ENCODE measurements around the gene KIAA1614.

The KIAA1614 gene

DNA sequence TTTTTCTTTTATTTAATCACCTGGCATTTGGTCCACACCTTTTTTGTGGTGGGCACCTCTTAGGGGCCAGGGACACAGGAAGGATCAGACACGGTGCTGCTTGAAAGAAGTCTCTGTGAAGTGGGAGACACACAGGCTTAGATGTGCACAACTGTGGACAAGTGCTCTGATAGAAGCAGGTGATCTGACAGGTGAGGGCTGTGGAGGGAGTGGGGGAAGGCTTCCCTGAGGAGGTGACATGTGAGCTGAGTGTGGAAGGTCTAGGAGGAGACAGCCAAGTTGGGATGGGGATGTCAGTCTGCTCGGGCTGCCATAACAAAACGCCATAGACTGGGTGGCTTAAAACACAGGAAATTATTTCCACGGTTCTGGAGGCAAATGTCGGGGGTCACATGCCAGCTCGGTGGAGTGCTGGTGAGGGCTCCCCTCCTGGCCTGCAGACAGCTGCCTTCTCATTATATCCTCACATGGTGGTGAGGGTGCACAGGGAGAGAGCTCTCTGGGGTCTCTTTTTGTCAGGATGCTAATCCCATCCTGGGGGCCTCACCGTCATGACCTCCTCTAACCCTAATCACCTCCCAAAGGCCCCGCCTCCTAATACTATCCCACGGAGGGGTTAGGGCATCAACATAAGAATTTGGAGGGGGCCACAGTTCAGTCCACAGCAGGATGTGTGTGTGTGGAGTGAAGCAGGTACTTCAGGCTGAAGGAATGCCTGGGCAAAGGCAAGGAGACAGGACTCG, 5.2 kb upstream of the KIAA1614 start:
- DNase-seq, result no peak

DNA sequence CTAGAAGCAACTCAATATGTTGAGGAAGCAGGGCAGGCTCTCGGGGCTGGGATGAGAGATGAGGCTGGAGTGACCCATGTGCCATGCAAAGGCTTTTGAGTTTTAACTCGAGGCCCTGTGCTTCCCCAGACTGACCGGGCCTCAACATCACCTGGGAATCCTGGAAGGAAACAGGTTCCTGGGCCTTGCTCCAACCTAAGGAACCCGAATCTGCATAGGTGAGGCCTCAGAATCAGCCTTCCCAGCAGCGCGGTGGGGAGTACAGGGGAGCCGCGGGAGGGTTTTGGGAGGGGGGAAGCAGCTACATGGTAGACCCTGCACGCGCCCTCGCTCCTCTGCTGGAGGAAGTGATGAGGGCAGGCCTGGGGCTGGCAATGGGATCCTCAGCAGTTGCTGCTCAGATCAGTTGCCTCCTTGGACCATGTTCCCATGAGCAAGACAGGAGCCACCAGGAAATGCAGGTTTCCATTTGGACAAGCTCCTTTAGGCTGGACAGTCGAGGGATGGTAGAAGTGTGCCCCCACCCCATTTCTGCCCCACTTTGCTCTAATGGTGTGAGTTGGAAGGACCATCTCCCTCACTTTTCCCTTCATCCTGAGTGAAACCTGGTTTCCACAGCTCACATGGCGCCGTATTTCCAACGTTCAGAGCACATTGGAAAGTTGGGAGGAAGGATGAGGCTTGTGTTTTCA, 4.5 kb upstream of the KIAA1614 start:
- no peak for DNase-seq

DNA sequence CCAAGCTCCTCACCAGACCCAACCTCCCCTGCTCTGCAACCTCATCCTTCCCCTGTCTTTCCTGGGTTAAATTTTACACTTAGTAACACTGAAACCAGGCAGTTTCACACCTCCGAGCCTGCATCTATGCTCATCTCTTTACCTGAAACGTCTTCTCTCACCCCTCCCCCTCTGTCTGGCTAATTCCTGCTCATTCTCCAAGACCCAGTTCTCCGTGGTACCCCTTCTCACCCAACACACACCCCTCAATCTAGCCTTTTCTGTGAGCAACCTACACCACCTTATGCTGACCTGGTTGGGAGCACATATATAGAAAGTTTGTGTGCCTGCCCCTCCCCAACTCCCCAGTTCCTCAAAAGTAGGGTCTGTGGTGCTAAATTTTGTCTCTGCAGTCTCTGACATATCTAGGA, 3.7 kb upstream of the KIAA1614 start:
- no peak for DNase-seq

DNA sequence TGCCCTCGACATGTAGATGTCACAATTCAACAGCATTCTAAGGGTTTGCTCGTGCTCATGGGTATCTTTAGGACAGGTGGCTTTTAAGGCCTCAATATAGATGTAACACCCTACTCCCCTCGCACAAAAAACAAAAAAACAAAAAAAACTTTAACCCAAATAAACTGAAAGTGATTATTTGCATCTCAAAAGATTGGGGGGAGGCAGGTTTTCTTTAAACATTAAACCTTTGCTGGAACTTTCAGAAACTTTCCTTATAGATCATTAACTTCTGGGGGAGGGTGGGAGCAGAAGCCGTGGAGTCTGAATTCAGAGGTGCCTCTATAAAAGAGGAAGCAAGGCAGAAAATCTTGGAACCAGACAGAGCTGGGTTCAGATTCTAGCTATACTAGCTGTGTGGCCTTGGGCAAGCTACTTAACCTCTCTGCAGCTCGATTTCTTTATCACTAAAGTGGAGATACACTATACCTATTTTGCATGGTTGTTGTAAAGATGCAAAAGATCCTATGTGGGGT, 3.2 kb upstream of the KIAA1614 start:
- no peak for DNase-seq

DNA sequence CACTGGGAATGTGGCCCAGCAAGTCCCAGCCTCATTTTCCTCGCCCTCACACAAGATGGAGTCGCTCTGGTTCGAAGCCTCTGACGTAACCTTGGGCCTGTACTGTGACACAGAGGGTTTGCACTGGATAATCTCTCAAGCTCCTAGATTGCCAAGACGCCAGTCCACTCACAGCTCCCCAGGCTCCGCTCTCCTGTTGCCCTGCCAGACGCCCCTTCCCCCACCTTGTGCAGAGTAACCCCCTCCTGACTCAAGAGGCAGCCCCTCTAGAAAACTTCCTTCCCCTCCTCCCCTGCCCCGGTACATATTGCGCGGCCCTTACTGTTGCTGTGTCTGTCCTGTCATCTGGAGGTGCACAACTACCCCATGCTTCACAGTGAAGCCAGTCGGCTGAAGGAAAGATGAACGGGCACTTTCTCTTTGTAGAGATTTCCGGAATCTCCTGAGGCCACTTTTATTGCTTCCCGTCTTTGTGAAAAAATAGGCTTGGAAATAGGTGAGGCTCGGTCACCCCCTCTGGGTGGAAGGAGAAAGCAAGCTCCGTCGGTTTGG, 981 bp upstream of the KIAA1614 start:
- DNase-seq, result peak; percentile 47

DNA sequence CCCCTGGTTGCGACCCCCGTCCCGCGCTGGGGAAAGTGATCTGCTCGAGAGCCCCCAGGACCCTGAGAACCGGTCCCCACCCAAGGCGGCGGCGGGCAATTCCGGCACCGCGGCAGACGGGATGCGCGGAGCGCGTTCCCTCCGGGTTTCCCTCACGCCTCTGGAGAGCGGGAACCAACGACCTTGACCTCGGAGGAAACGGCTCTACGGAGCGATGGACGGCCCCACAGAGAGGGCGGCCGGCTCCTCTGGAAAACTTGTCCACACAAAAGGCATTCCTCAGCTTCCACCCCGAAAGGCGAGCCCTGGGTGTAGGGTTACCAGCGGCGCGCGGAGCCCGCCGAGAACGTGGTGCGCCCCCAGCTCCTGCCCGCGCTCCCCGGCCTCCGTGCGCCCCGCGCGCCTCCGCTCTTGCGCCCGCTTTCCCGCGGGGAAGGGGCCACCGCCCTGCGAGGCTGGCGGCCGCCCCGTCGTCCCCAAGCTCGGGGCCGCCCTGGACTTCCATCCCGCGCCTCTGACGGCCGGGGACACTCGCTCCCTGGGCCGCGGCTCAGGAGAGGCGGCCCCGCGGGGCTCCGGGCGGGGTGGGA, 391 bp upstream of the KIAA1614 start:
- peak; percentile 57 for DNase-seq

DNA sequence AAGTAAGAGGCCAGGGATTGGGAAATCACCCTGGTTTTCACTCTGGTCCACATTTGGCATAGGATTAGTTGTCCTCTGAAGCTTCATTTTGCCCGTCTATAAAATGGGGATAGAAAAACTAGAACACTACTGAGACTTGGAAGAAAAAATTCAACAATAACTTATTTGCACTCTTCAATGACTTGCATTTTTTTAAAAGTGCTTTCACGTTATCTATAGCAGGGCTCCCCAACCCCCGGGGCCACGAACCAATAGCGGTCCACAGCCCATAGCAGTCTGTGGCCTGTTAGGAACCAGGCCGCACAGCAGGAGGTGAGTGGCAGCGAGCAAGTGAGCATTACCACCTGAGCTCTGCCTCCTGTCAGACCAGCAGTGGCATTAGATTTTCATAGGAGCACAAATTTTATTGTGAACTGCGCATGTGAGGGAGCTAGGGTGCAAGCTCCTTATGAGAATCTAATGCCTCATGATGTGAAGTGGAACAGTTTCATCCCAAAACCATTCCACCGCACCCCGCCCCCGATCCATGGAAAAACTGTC, 2.8 kb downstream of the KIAA1614 start:
- no peak for DNase-seq

DNA sequence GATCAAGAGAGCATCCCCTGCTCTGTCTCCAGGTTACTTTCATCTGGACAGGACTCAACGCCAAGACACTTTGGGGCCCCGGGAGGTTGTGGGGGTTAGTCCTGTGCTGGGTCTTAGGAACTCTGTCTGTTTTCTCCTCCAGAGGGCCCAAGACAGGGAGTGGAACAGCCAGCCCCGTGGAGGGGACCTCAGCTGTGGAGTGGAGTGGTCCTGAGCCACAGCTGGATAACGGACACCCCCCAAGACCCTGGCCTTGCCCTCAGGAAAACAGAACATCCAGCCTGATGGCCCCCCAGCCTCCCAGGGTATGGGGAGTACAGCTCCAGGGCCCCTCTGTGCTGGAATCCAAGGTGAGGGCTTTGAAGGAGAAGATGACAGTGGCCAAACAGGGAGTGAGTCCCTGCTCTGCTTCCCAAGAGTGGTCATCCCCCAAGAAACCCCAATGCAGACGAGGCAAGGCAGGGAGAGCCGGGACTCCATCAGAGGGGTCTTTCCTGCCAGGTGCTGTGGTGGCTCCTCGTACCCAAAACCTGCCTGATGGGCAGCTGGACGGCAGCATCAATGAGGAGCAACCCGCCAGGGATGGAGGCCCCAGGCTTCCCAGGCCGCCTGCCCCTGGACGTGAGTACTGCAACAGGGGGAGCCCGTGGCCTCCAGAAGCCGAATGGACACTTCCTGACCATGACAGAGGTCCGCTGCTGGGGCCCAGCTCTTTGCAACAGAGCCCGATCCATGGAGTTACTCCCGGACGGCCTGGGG, 3.5 kb downstream of the KIAA1614 start:
- no peak for DNase-seq

DNA sequence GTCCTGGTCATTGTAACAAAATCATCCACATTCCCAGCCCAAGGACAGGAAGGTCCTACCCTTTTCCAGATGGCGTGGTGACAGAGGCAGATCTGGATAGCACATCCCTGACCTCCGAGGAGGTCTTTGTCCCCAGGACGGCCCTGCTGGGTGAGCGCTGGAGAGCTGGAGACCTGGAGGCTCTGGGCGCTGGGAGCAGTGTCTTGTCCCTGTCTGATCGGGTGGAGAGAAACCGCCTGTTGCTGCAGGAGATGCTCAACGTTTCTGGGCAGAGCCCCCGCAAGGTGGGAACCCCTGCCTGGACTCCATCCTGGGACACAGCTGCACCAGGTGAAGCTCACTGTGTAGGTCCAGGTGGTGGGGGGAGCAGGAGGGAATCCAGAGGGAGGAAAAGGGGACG, 4.1 kb downstream of the KIAA1614 start:
- no peak for DNase-seq

DNA sequence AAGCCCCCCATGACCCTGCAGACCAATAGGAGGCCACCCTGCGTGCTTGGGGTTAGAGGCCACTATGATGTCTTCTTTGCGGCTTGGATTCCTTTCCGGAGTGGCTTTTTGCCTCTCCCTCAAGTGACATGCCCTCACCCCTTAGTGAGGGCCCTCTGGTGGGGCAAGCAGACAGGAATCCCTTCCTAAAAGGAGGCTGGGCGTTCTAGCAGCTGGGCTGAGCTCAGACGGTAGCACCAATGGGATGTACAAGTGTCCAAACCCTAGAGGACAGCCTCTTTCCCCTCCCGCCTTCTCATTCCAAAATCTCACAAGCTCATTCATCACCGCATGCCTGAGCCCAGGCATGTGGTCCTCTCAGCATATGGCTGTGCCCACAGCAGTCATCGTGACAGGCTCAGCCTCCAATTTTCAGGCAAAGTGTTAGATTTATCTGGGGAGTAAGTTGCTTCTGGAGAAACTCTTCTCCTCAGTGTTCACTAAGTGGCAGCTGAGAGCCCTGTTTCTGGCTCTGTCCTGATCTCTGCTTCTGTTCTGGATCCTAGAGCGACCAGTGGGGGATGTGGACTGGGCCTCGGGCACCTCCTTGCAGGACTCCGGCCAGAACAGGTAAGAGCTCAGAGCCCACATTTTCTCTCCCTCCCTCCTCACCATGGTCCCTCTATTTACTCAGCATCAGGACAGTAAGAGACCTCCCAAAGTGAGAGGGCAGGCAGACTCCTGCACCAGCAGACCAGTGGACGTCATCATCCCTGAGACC, 4.8 kb downstream of the KIAA1614 start:
- DNase-seq, result no peak

DNA sequence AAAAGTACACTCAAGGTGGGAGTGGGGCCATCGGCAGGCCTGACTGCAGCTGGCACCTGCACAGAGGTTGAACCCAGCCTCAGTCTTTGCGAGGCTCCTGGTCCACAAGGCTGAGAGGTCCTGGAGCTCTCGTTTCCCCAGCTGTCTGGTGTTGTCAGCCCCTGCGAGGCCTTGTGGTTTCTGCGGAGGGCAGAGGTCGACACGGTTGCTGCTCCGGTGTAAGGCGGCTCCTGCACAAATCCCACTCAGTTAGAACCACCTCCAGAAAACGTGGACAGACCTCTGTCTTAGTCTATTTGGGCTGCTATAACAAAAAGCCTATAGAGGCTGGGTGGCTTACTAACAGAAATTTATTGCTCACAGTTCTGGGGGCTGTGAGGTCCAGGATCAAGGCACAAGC, 5.8 kb downstream of the KIAA1614 start:
- DNase-seq, result no peak

DNA sequence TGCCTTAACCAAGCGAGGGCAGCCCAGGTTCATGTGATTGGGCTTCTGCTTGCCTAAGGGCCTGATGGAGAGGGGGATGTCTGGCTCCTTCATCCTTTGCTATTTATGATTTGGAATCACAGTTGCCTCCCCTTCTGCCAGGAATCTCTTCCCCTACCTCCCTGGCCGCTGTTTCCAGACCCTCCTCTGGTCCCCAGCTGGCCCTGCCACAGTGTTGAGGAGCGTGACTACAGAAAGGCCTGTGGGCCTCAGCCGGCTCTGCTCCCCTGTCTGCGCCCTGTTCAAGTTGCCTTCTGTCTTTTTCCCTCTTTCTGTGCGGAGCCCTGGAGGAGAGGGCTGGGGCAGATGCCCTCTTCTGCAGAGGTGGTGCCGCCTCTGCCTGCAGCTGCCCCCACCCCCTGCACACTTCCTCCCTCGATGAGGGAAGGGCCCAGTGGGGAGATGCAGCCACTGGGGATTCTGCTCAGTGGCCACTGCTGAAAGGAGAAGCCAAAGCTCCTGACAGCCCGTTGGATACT, 6.5 kb downstream of the KIAA1614 start:
- DNase-seq, result no peak

DNA sequence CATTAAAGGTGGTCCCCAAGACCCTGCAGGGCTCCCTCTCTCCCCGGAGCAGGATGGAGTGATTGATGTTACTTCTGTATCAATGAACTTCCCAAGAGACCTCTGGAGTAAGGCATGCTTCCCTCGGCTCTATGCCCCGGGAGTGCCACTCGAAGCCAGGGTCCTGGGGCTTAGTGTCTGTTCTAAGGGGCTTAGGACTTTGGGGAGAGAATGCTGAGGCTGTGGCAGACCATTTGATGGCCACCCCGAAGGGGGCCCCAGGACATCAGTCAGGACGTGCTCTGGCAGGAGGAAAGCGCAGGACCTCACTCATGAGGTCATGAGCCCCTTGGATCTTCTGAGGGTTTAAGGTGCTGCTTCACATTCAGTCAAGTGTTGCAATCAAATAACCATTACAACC, 7.5 kb downstream of the KIAA1614 start:
- no peak for DNase-seq

DNA sequence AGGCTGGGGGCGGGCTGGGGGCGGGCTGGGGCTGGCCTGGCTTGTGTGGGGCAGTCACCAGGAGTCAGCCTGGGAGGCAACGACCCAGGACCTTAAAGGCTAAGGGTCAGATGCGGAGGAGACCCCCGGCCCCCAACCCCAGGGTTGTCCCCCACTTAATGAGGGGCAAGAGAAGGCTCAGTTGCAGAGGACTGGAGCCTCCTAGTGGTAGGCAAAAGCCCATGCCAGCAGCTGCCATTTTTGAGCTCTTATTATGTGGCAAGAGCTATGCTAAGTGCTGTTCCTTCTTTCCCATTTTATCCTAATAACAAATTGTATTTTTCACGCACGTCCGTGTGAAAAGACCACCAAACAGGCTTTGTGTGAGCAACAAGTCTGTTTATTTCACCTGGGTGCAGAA, 8.0 kb downstream of the KIAA1614 start:
- DNase-seq, result no peak

DNA sequence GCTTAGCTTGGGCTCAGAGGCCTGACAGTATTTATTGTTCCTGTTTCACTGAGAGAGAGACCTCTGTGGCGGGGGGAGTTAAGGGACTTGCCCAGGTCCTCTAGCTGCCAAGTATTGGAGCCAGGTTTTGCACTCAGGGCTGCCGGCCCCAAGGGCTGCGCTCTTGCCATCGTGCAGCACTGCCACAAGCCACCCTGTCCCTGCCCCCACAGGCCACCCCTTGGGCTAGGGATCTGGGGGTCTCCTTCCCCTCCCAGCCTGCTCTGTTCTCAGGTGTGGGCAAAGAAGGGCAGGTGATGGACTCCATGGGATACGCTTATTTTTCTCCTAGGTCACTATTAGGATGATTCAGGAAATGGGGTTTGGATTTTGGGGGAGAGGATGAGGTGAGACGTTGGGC, 8.7 kb downstream of the KIAA1614 start:
- no peak for DNase-seq

DNA sequence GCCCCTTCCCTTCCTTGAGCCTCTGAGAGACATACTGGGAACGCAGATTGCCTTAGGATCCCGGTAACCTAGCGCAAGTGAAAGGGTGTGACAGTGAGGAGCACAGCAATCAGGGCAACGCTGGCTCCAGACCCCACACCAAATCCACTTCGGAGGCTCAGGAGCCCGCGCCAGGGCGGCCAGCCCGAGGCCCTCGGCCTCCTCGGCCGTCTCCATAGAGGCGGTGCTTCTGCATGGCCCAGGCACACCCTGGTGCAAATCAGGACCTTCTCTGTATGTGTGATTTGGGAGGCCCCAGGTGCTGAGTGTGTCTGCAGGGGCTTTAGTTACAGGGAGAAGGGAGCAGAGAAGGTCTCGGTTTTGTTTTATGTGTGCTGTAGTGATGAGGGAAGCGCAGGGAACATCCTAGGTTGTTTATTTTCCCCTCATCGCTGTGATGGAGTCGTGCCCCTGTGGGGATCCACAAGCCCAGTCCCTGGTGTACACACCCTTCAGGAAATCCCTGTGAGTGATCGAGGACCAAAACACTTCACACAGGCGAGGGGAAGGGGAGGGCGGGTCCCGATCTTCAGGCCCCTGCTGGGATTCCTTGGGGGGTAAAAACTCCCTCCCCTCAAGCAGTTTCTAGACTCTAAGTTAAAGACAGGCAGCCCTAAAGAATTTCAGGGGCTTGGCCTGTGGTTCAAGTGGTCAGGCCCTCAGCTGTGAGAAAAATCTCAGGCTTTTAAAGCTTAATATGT, 9.4 kb downstream of the KIAA1614 start:
- no peak for DNase-seq

DNA sequence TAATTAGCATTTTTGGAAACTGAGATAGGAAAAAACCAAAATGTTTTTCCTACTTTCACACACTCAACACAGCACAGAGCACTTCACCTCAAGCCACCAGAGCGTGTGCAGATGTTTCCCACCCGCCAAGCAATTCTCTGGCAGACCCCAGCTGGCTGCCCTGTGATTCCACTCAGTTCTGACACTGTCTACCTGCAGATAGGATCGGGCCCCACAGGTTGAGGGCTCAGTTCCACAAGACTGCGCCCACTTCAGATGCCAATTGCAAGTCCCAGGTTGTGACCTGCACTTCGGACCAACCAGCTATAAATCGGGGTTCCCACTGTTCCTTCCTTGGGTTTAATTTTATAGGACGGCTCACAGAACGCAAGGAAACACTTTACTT, 9.9 kb downstream of the KIAA1614 start:
- DNase-seq, result no peak

DNA sequence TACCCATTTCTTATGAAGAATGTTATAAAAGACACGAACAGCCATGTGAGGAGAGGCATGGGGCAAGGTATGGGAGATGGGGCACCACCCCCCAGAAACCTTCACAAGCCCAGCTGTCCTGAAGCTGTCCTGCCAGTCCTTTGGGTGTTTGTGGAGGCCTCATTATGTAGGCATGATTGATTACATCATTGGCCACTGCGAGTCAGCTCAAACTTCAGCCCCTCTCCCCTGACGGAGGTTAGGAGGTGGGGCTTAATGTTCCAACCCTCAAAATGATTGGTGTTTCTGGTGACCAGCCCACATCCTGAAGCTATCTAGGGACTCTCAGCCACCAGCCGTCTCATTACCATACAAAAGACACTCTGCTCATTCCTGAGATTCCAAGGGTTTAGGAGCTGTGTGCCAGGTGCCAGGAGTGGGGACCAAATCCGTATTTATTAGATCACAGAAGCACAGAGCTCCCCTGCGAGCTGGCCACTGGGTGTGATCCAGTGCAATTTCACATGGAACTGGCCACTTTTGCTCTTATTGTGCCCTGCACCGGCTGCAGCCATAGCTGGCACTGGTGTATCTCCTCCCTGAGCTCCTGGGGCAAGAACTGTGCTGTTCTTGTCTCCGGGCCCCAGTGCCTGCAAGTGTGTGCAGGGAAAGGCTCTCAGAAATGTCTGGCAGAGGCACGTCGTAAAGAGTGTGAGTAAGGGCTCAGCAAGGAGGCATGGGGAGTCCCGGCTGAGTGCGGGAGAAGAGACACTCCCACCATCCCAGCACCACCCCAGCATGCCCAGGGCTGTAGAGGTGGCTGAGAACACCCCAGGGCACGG, 10.5 kb downstream of the KIAA1614 start:
- peak; percentile 56 for DNase-seq

DNA sequence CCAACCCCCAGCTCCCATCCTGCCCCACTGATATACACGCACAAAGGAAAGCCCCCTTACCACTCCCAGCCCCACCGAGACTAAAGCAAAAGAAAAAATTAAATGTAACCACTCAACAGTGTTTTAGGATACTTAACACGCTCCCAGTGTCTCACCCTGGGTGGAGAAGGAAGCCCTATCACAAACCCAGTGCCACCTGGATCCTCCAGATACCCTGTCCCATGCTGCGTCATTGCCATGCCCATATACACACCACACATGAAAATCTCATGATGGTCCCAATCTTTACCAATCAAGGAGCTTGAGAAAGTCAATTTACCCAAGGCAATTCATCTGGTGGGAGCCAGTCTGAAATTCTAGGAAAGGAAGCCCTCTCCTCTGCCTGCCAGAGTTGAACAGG, 11.2 kb downstream of the KIAA1614 start:
- DNase-seq, result no peak

DNA sequence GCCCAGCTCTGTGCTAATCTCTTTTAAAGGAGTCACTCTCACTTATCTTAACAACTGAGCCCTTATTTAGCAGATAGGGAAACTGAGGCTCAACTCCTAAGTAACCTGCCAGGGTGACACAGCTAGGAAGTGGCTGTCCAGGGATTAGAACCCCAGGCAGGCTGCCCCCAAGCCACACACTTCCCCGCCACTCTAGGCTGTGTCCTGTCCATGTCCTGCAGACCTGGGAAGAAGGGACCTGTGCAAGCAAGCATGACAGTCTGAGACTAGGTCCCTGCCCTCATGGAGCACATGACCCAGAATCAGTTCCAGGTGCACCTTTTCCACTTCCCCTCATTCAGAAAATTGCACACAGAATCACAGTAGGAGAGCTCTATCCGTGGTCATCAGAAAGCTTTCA, 12.2 kb downstream of the KIAA1614 start:
- no peak for DNase-seq
